ENCODE measurements around the gene PLAAT3.
"Not testable (repeated sequence)": the region's sequence is repeated elsewhere in the genome, so short reads cannot be mapped to it uniquely, and the experiment has no call there.

Gene PLAAT3

GRCh38 chr11:63635762-63636465 is 21.7 kb upstream of the PLAAT3 start:
- no peak for TF ChIP-seq EZH2 (IDR thresholded peaks at IDR 0.05)
- no peak for TF ChIP-seq FOXP2 (optimal IDR thresholded peaks at IDR 0.05; ENCODE audit: control extremely low read depth, extremely low read length, insufficient read depth)
- no peak for TF ChIP-seq POLR2AphosphoS5 (IDR thresholded peaks at IDR 0.05; ENCODE audit: borderline replicate concordance, low read depth, low read length)
- Histone ChIP-seq H3K27ac (no peak overlapping the region), H3K36me3 (ENCODE audit: insufficient read depth, low read length) (peaks cover 47% of the 10 kb centered on the region)

GRCh38 chr11:63629426-63629825 is 15.2 kb upstream of the PLAAT3 start:
- DNase-seq (ENCODE audit: low read depth, low spot score) = no peak
- no peak overlapping the region for H3K4me3 ChIP-seq
- no peak overlapping the region for H3K9ac ChIP-seq (ENCODE audit: insufficient read length)
- H3K9me3 ChIP-seq (ENCODE audit: low read depth, low read length) = no peaks in the 10 kb centered on the region
- H3K27ac ChIP-seq = no peak overlapping the region
- H3K36me3 ChIP-seq (ENCODE audit: insufficient read depth, low read length) = peaks cover 53% of the 10 kb centered on the region
- TF ChIP-seq EZH2 (IDR thresholded peaks at IDR 0.05) (no peak), POLR2AphosphoS5 (IDR thresholded peaks at IDR 0.05; ENCODE audit: borderline replicate concordance, low read depth, low read length) (no peak), FOXP2 (optimal IDR thresholded peaks at IDR 0.05; ENCODE audit: control extremely low read depth, extremely low read length, insufficient read depth) (no peak)

More at GRCh38 chr11:63635762-63636465, 21.7 kb upstream of the PLAAT3 start:
- no peak overlapping the region for H3K9ac ChIP-seq (ENCODE audit: insufficient read length)
- no peak overlapping the region for H3K4me3 ChIP-seq
- no peaks in the 10 kb centered on the region for H3K9me3 ChIP-seq (ENCODE audit: low read depth, low read length)
- peak; percentile 24 for DNase-seq (ENCODE audit: low read depth, low spot score)

- TF ChIP-seq FOXP2 (optimal IDR thresholded peaks at IDR 0.05; ENCODE audit: control extremely low read depth, extremely low read length, insufficient read depth) = no peak
- TF ChIP-seq POLR2AphosphoS5 (IDR thresholded peaks at IDR 0.05; ENCODE audit: borderline replicate concordance, low read depth, low read length) = no peak
- TF ChIP-seq EZH2 (IDR thresholded peaks at IDR 0.05) = no peak
- no peak for DNase-seq (ENCODE audit: low read depth, low spot score)
- no peak overlapping the region for H3K4me3 ChIP-seq
- H3K9ac ChIP-seq (ENCODE audit: insufficient read length) = no peak overlapping the region
- H3K9me3 ChIP-seq (ENCODE audit: low read depth, low read length) = no peaks in the 10 kb centered on the region
- H3K36me3 ChIP-seq (ENCODE audit: insufficient read depth, low read length) = peaks cover 9% of the 10 kb centered on the region
- H3K27ac ChIP-seq = no peak overlapping the region
These were observed 9.4 kb upstream of the PLAAT3 start for GRCh38 chr11:63623513-63624140.

- DNase-seq (ENCODE audit: low read depth, low spot score) = no peak
- Histone ChIP-seq H3K9ac (ENCODE audit: insufficient read length) (no peak overlapping the region), H3K36me3 (ENCODE audit: insufficient read depth, low read length) (no peaks in the 10 kb centered on the region), H3K27ac (no peak overlapping the region), H3K4me3 (no peak overlapping the region), H3K9me3 (ENCODE audit: low read depth, low read length) (no peaks in the 10 kb centered on the region)
- TF ChIP-seq FOXP2 (optimal IDR thresholded peaks at IDR 0.05; ENCODE audit: control extremely low read depth, extremely low read length, insufficient read depth) (no peak), EZH2 (IDR thresholded peaks at IDR 0.05) (no peak)
These were observed 8.1 kb upstream of the PLAAT3 start for GRCh38 chr11:63622323-63622722.

GRCh38 chr11:63621071-63621470 is 6.8 kb upstream of the PLAAT3 start:
- DNase-seq (ENCODE audit: low read depth, low spot score) = no peak
- Histone ChIP-seq H3K36me3 (ENCODE audit: insufficient read depth, low read length) (no peaks in the 10 kb centered on the region), H3K27ac (no peak overlapping the region), H3K9me3 (ENCODE audit: low read depth, low read length) (no peaks in the 10 kb centered on the region), H3K4me3 (no peak overlapping the region), H3K9ac (ENCODE audit: insufficient read length) (no peak overlapping the region)
- TF ChIP-seq FOXP2 (optimal IDR thresholded peaks at IDR 0.05; ENCODE audit: control extremely low read depth, extremely low read length, insufficient read depth) = no peak
- no peak for TF ChIP-seq POLR2AphosphoS5 (IDR thresholded peaks at IDR 0.05; ENCODE audit: borderline replicate concordance, low read depth, low read length)
- no peak for TF ChIP-seq EZH2 (IDR thresholded peaks at IDR 0.05)

GRCh38 chr11:63619967-63620366 is 5.7 kb upstream of the PLAAT3 start:
- Histone ChIP-seq H3K36me3 (ENCODE audit: insufficient read depth, low read length) (no peaks in the 10 kb centered on the region), H3K9me3 (ENCODE audit: low read depth, low read length) (no peaks in the 10 kb centered on the region), H3K4me3 (no peak overlapping the region), H3K27ac (no peak overlapping the region), H3K9ac (ENCODE audit: insufficient read length) (no peak overlapping the region)
- TF ChIP-seq FOXP2 (optimal IDR thresholded peaks at IDR 0.05; ENCODE audit: control extremely low read depth, extremely low read length, insufficient read depth) = no peak
- TF ChIP-seq EZH2 (IDR thresholded peaks at IDR 0.05) = no peak
- no peak for TF ChIP-seq POLR2AphosphoS5 (IDR thresholded peaks at IDR 0.05; ENCODE audit: borderline replicate concordance, low read depth, low read length)
- DNase-seq (ENCODE audit: low read depth, low spot score) = no peak

GRCh38 chr11:63617686-63618085 is 3.5 kb upstream of the PLAAT3 start:
- DNase-seq (ENCODE audit: low read depth, low spot score); H3K27ac ChIP-seq; H3K36me3 ChIP-seq (ENCODE audit: insufficient read depth, low read length); H3K9ac ChIP-seq (ENCODE audit: insufficient read length); H3K4me3 ChIP-seq; H3K9me3 ChIP-seq (ENCODE audit: low read depth, low read length): not testable (repeated sequence)

GRCh38 chr11:63616953-63617352 is 2.7 kb upstream of the PLAAT3 start:
- no peak overlapping the region for H3K4me3 ChIP-seq
- H3K9me3 ChIP-seq (ENCODE audit: low read depth, low read length) = no peaks in the 10 kb centered on the region
- no peak for DNase-seq (ENCODE audit: low read depth, low spot score)
- TF ChIP-seq POLR2AphosphoS5 (IDR thresholded peaks at IDR 0.05; ENCODE audit: borderline replicate concordance, low read depth, low read length) = no peak
- no peak for TF ChIP-seq FOXP2 (optimal IDR thresholded peaks at IDR 0.05; ENCODE audit: control extremely low read depth, extremely low read length, insufficient read depth)
- TF ChIP-seq EZH2 (IDR thresholded peaks at IDR 0.05) = no peak
- no peak overlapping the region for H3K9ac ChIP-seq (ENCODE audit: insufficient read length)
- H3K36me3 ChIP-seq (ENCODE audit: insufficient read depth, low read length) = no peaks in the 10 kb centered on the region
- no peak overlapping the region for H3K27ac ChIP-seq
